ENCODE measurements around the gene RFC1. TPM values are rescaled to one million over a fixed set of nuclear protein-coding genes. Genes with fewer than 3 reads are reported as not detected.
"Not testable (repeated sequence)": the region's sequence is repeated elsewhere in the genome, so short reads cannot be mapped to it uniquely, and the experiment has no call there.

The RFC1 gene
- total and polyA plus RNA-seq, 2 donors (not counting 3 experiments of a cell fraction or from before 2014, with no cell fraction given) = 12.9 to 57.1 TPM

GRCh38 chr4:39353478-39354253 is 12.5 kb downstream of the RFC1 start:
- Histone ChIP-seq H2AFZ (ENCODE audit: low read depth, low read length) (peak overlapping the region; percentile 13), H3K4me3 (replicated peaks in 1 of 3; ENCODE audit: insufficient read depth in 1 of 3, low read depth in 1 of 3, low read length in 3 of 3) (peak overlapping the region; percentile 19 to 73 (median 27)), H4K20me1 (replicated peaks; ENCODE audit: control insufficient read depth, extremely low read depth, insufficient read depth, low read length) (no peaks in the 10 kb centered on the region), H3K9ac (replicated peaks; ENCODE audit: extremely low read depth, insufficient read depth, low read length) (peak overlapping the region; percentile 94), H3K4me2 (ENCODE audit: insufficient read depth, low read length) (peak overlapping the region; percentile 98), H3K27me3 (ENCODE audit: control insufficient read depth in 2 of 2, insufficient read depth in 2 of 2, low read length in 2 of 2) (no peaks in the 10 kb centered on the region), H3K36me3 (ENCODE audit: control insufficient read depth in 2 of 2, extremely low read depth in 1 of 2, insufficient read depth in 2 of 2, low read length in 2 of 2) (no peaks in the 10 kb centered on the region), H3K4me1 (ENCODE audit: control insufficient read depth, extremely low read depth, insufficient read depth, low read length) (peaks cover 11% of the 10 kb centered on the region), H3K9me1 (replicated peaks; ENCODE audit: control insufficient read depth, extremely low read depth, insufficient read depth, low read length) (no peaks in the 10 kb centered on the region), H3K27ac (ENCODE audit: insufficient read depth, low read depth, low read length) (peak overlapping the region; percentile 92), H3K79me2 (ENCODE audit: control insufficient read depth, insufficient read depth, low read length) (peaks cover 61% of the 10 kb centered on the region), H3K9me3 (replicated peaks; ENCODE audit: control insufficient read depth, insufficient read depth, low read length) (no peaks in the 10 kb centered on the region)
- CTCF ChIA-PET = interaction anchor here (1.4 kb wide), 1 partner anchor 13 kb away, joined by 3 read pairs; no protein-coding TSS in a partner anchor
- POLR2A ChIA-PET = interaction anchor here (0.7 to 0.9 kb wide), 2 partner anchors 53 to 133 kb away, joined by 3 to 9 read pairs; partner anchors contain the start of gene KLB
- intact Hi-C loops (cut with micrococcal nuclease) (loop anchor here (2.0 to 5.0 kb wide), 3 partner anchors 21 to 171 kb away; partner anchors contain the start of gene WDR19), dilution Hi-C loops (cut with MboI; ENCODE audit: extremely low pct_ligation_motif_present, low sequenced_read_pairs) (no loop called here)
- no peak for TF ChIP-seq CTCF (IDR thresholded peaks at IDR 0.05; ENCODE audit: extremely low read depth in 1 of 2, insufficient read depth in 1 of 2, low read depth in 1 of 2, low read length in 2 of 2)
- peak; percentile 35 for TF ChIP-seq JUN (IDR thresholded peaks at IDR 0.05; ENCODE audit: borderline replicate concordance, insufficient read depth, insufficient read length, low read depth)
- TF ChIP-seq POLR2A (IDR thresholded peaks at IDR 0.05; ENCODE audit: low read depth, low read length) = peak; percentile 76
- TF ChIP-seq FOS (IDR thresholded peaks at IDR 0.05; ENCODE audit: borderline replicate concordance, insufficient read depth, low read length) = no peak
- no peak for TF ChIP-seq MYC (IDR thresholded peaks at IDR 0.05; ENCODE audit: low read depth, low read length)
- FAIRE-seq (no peak), DNase-seq (ENCODE audit: low read depth, low spot score) (peak; percentile 83)
- BruUV-seq (replicated peaks) = TSS peak; percentile 92

GRCh38 chr4:39353149-39353477 is 13.0 kb downstream of the RFC1 start:
- peaks cover 60% of the 10 kb centered on the region for H3K79me2 ChIP-seq (ENCODE audit: control insufficient read depth, insufficient read depth, low read length)

More at GRCh38 chr4:39353149-39353477, 13.0 kb downstream of the RFC1 start:
- H3K9me1 ChIP-seq (replicated peaks; ENCODE audit: control insufficient read depth, extremely low read depth, insufficient read depth, low read length); DNase-seq (ENCODE audit: low read depth, low spot score); H3K36me3 ChIP-seq (ENCODE audit: control insufficient read depth in 2 of 2, extremely low read depth in 1 of 2, insufficient read depth in 2 of 2, low read length in 2 of 2); H4K20me1 ChIP-seq (replicated peaks; ENCODE audit: control insufficient read depth, extremely low read depth, insufficient read depth, low read length); H3K27me3 ChIP-seq (ENCODE audit: control insufficient read depth in 2 of 2, insufficient read depth in 2 of 2, low read length in 2 of 2); H2AFZ ChIP-seq (ENCODE audit: low read depth, low read length); H3K9me3 ChIP-seq (replicated peaks; ENCODE audit: control insufficient read depth, insufficient read depth, low read length); FAIRE-seq; dilution Hi-C loops (cut with MboI; ENCODE audit: extremely low pct_ligation_motif_present, low sequenced_read_pairs); BruUV-seq (replicated peaks): not testable (repeated sequence)
- ChIA-PET CTCF (interaction anchor here (1.4 kb wide), 1 partner anchor 13 kb away, joined by 3 read pairs; no protein-coding TSS in a partner anchor), POLR2A (interaction anchor here (0.9 kb wide), 1 partner anchor 54 kb away, joined by 9 read pairs; the partner anchor contains the start of gene KLB)
- Histone ChIP-seq H3K9ac (replicated peaks; ENCODE audit: extremely low read depth, insufficient read depth, low read length) (peak overlapping the region; percentile 94), H3K27ac (ENCODE audit: insufficient read depth, low read depth, low read length) (peak overlapping the region; percentile 92), H3K4me3 (replicated peaks in 1 of 3; ENCODE audit: insufficient read depth in 1 of 3, low read depth in 1 of 3, low read length in 3 of 3) (peak overlapping the region in 2 of 3 experiments; percentile 19 to 73), H3K4me2 (ENCODE audit: insufficient read depth, low read length) (peak overlapping the region; percentile 98), H3K4me1 (ENCODE audit: control insufficient read depth, extremely low read depth, insufficient read depth, low read length) (peaks cover 11% of the 10 kb centered on the region)
- intact Hi-C loops (cut with micrococcal nuclease) = loop anchor here (2.0 to 5.0 kb wide), 3 partner anchors 20 to 170 kb away; partner anchors contain the start of gene WDR19

All from endothelial cell of umbilical vein (primary cell).